Mesothelial cell of epicardium (in vitro differentiated cells): ENCODE measurements around the gene PPP2R2C. TPM values are rescaled to one million over a fixed set of nuclear protein-coding genes. Genes with fewer than 3 reads are reported as not detected.
A peak's percentile ranks its signal among the peaks of the same experiment; 100 is the strongest.

Source experiments
- DNase-seq, 2 experiments: peaks; one replicate each; pipeline ENCODE4 v3.0.0; 2021; ENCODE audit warnings: low spot score in 2 of 2; ENCODE audit not compliant: unreplicated experiment in 2 of 2
- H3K27ac Mint-ChIP-seq: 2 replicates; pipeline ENCODE4 v1.8.0; 2021; ENCODE audit warnings: mixed read lengths
- H3K27me3 Mint-ChIP-seq: 2 replicates; pipeline ENCODE4 v1.8.0; 2021; ENCODE audit warnings: low read depth, mixed read lengths
- H3K36me3 Mint-ChIP-seq: 2 replicates; pipeline ENCODE4 v1.8.0; 2021; ENCODE audit warnings: mixed read lengths
- H3K4me1 Mint-ChIP-seq: 2 replicates; pipeline ENCODE4 v1.8.0; 2021; ENCODE audit warnings: mixed read lengths
- H3K4me3 Mint-ChIP-seq: 2 replicates; pipeline ENCODE4 v1.8.0; 2021; ENCODE audit warnings: mild to moderate bottlenecking, moderate library complexity, mixed read lengths
- H3K9me3 Mint-ChIP-seq: 2 replicates; pipeline ENCODE4 v1.8.0; 2021; ENCODE audit warnings: mixed read lengths
- total RNA-seq: library from RNA; stranded (reverse); gene quantifications from 3 replicates; pipeline ENCODE4 v1.2.1, GENCODE V29; 2021
- TF ChIP-seq, protein P1 (sequence below): fragments of 200-600 bp; sonication (generic); IDR thresholded peaks from one replicate; pipeline ENCODE4 v1.5.0; 2021; ENCODE audit warnings: antibody characterized with exemption; ENCODE audit not compliant: unreplicated experiment

Gene PPP2R2C
- total RNA-seq, 1 donor from 2014 or later: 5.2 TPM

DNA sequence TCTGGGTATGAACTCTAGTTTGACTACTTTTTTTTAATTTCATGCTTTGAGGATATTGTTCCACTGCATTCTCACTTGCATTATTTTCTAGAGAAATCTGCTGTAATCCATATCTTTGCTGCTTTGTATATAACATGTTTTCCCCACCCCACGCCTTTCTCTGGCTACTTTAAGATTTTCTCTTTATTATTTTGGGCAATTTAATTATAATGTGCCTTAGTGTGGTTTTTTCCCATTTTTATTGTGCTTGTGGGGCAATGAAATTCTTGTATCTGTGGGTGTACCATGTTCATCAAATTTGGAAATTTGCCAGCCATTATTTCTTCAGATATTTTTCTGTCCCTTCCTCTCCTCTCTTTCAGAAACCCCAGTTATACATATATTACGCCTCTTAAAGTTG is 15.1 kb upstream of the PPP2R2C start:
- H3K4me3 Mint-ChIP-seq: no peak overlapping the region

GRCh38 chr4:6480534-6481088 is 8.2 kb upstream of the PPP2R2C start:
- Mint-ChIP-seq H3K36me3 (no peaks in the 10 kb centered on the region), H3K4me1 (no peaks in the 10 kb centered on the region), H3K27me3 (peaks cover 79% of the 10 kb centered on the region), H3K9me3 (peaks cover 14% of the 10 kb centered on the region), H3K27ac (no peak overlapping the region), H3K4me3 (no peak overlapping the region)
- DNase-seq: no peak
- TF ChIP-seq, protein P1, sequence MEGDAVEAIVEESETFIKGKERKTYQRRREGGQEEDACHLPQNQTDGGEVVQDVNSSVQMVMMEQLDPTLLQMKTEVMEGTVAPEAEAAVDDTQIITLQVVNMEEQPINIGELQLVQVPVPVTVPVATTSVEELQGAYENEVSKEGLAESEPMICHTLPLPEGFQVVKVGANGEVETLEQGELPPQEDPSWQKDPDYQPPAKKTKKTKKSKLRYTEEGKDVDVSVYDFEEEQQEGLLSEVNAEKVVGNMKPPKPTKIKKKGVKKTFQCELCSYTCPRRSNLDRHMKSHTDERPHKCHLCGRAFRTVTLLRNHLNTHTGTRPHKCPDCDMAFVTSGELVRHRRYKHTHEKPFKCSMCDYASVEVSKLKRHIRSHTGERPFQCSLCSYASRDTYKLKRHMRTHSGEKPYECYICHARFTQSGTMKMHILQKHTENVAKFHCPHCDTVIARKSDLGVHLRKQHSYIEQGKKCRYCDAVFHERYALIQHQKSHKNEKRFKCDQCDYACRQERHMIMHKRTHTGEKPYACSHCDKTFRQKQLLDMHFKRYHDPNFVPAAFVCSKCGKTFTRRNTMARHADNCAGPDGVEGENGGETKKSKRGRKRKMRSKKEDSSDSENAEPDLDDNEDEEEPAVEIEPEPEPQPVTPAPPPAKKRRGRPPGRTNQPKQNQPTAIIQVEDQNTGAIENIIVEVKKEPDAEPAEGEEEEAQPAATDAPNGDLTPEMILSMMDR: no peak

More for the DNA sequence above, 15.1 kb upstream of the PPP2R2C start:
- Mint-ChIP-seq H3K4me1 (no peaks in the 10 kb centered on the region), H3K27ac (no peak overlapping the region), H3K9me3 (peaks cover 38% of the 10 kb centered on the region), H3K27me3 (peaks cover 63% of the 10 kb centered on the region), H3K36me3 (no peaks in the 10 kb centered on the region)
- DNase-seq: no peak
- TF ChIP-seq, protein P1: no peak

DNA sequence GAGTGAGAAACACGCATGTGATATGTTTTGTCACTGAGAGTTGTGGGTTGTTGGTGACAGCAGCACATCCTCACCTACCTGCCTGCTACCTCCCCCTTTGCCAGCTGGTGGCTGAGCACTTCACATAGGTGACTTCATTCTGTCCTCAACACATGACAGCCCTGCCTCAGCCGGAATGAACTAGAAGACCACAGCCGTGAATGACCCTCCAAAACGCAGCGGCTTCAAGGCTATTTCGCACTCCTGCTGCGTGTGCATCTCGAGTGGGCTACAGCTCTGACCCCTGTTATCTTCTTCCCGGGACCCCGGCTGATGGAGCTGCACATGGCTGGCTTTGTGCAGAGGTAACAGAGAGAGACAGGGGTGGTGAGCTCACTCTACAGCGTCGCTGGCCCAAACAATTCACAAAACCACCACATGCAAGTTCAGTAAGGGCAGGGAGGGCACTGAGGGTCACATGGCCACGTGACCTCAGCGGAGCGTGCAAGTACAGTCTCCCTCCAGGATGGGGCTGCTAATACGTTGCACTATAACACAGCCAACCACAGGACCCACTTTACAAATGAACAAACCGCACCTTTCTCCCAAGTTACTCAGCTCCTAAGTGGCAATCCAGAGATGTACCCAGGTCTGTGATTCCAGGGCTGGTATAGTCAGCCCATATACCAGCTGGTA is 6.3 kb upstream of the PPP2R2C start:
- H3K27me3 Mint-ChIP-seq: peaks cover 82% of the 10 kb centered on the region
- peaks cover 3% of the 10 kb centered on the region for H3K9me3 Mint-ChIP-seq
- H3K27ac Mint-ChIP-seq: no peak overlapping the region
- no peaks in the 10 kb centered on the region for H3K4me1 Mint-ChIP-seq
- H3K36me3 Mint-ChIP-seq: no peaks in the 10 kb centered on the region
- peak in 1 of 2 experiments; percentile 28 for DNase-seq
- H3K4me3 Mint-ChIP-seq: no peak overlapping the region
- TF ChIP-seq, protein P1: no peak

DNA sequence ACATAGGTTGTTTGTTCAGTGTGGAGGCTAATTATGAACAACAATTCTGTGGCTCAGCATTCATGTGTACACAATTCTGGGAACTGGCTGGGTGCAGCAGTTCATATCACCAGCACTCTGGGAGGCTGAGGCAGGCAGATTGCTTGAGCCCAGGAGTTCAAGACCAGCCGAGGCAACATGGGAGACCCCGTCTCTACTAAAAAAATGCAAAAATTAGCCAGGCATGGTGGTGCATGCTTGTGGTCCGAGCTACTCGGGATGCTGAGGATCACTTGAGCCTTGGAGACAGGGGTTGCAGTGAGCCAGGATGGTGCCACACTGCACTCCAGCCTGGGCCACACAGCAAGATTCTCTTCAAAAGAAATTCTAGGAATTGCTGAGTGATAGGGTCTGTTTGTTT is 4.5 kb upstream of the PPP2R2C start:
- peak in 1 of 2 experiments; percentile 10 for DNase-seq
- H3K9me3 Mint-ChIP-seq: peaks cover 3% of the 10 kb centered on the region
- H3K36me3 Mint-ChIP-seq: no peaks in the 10 kb centered on the region
- no peak overlapping the region for H3K27ac Mint-ChIP-seq
- peaks cover 82% of the 10 kb centered on the region for H3K27me3 Mint-ChIP-seq
- no peak overlapping the region for H3K4me3 Mint-ChIP-seq
- H3K4me1 Mint-ChIP-seq: no peaks in the 10 kb centered on the region
- TF ChIP-seq, protein P1: no peak

GRCh38 chr4:6475492-6476020 is 3.1 kb upstream of the PPP2R2C start:
- Mint-ChIP-seq H3K36me3 (no peaks in the 10 kb centered on the region), H3K4me1 (no peaks in the 10 kb centered on the region), H3K4me3 (no peak overlapping the region), H3K27ac (no peak overlapping the region), H3K9me3 (peaks cover 3% of the 10 kb centered on the region), H3K27me3 (peaks cover 81% of the 10 kb centered on the region)
- TF ChIP-seq, protein P1: no peak
- peak in 1 of 2 experiments; percentile 31 for DNase-seq
